K562 (cell line): Measurements from ENCODE around the gene EIF4E2. TPM values are rescaled to one million over a fixed set of nuclear protein-coding genes. Genes with fewer than 3 reads are reported as not detected.

Experiments
- ATAC-seq: fragments of 200-7000 bp; cut with Tn5 transposase; 3 replicates; pipeline ENCODE4 v1.9.1; 2020; ENCODE audit warnings: moderate library complexity
- BruUV-seq: library from RNA; stranded (reverse); fragments of 400-500 nt; replicated peaks from 2 replicates; lab custom pipeline; 2021; lab: Mats Ljungman, UMichigan
- CTCF ChIA-PET: fragments of 300-600 bp; formaldehyde crosslinking; extraction: SDS; loops from one replicate; lab custom pipeline; 2021; ENCODE audit warnings: low intra/inter-chr PET ratio; lab: Yijun Ruan, JAX
- POLR2A ChIA-PET: fragments of 300-600, 350-650 bp; sonication (Branson Sonifier 250); formaldehyde crosslinking; extraction: SDS; loops from one replicate; lab custom pipeline; 2021; ENCODE audit warnings: antibody characterized with exemption, inconsistent platforms; lab: Yijun Ruan, JAX
- DNase-seq, 4 experiments: peaks; one replicate each; pipeline versions ENCODE4 v3.0.0 to v3.0.0-alpha.2; 2011 to 2018; ENCODE audit warnings: low spot score in 3 of 4, mixed read lengths in 3 of 4; ENCODE audit errors: extremely low read depth in 1 of 4
- FAIRE-seq: peaks from 2 replicates; lab custom pipeline; 2011; peaks lifted over from hg19 to GRCh38; lab: Jason Lieb, UNC
- H2AFZ ChIP-seq: 2 replicates; pipeline ENCODE4 v1.6.0; 2011; ENCODE audit warnings: low read depth, low read length, control low read depth, inconsistent platforms
- H3K27ac ChIP-seq: fragments of 200-600 bp; 3 replicates; pipeline ENCODE4 v1.8.0; 2011; ENCODE audit warnings: low read depth, mild to moderate bottlenecking, control low read depth, inconsistent platforms, low read length, moderate library complexity, mixed read lengths; ENCODE audit errors: extremely low read depth
- H3K27me3 ChIP-seq, 2 experiments: fragments of 300-600 bp in 1 of 2; 2 replicates in 1 of 2; 3 replicates in 1 of 2; pipeline versions ENCODE4 v1.6.0 to v1.8.0; 2011; ENCODE audit warnings: inconsistent platforms in 2 of 2, low read length in 2 of 2, mild to moderate bottlenecking in 1 of 2, mixed read lengths in 1 of 2, moderate library complexity in 1 of 2; ENCODE audit not compliant: control insufficient read depth in 2 of 2, insufficient read depth in 2 of 2
- H3K36me3 ChIP-seq: fragments of 300-600 bp; 3 replicates; pipeline ENCODE4 v1.8.0; 2011; ENCODE audit warnings: mild to moderate bottlenecking, low read length, inconsistent platforms; ENCODE audit not compliant: control insufficient read depth, insufficient read depth
- H3K4me1 ChIP-seq, 2 experiments: fragments of 200-600 bp in 1 of 2; replicated peaks in 1 of 2; 2 replicates in 1 of 2; 3 replicates in 1 of 2; pipeline versions ENCODE4 v1.5.1 to v1.8.0; 2011; ENCODE audit warnings: inconsistent platforms in 2 of 2, low read length in 2 of 2, mild to moderate bottlenecking in 1 of 2, mixed read lengths in 1 of 2, moderate library complexity in 1 of 2; ENCODE audit not compliant: control insufficient read depth in 2 of 2, insufficient read depth in 2 of 2
- H3K4me2 ChIP-seq: 2 replicates; pipeline ENCODE4 v1.6.1; 2011; ENCODE audit warnings: low read length, control low read depth, inconsistent platforms, mixed read lengths; ENCODE audit not compliant: insufficient read depth
- H3K4me3 ChIP-seq: fragments of 200-600 bp; sonication (generic), shearing (Covaris generic); 2 replicates; pipeline ENCODE4 v1.5.1; 2016; ENCODE audit warnings: control low read depth, inconsistent platforms
- H3K79me2 ChIP-seq: fragments of 200-600 bp; 3 replicates; pipeline ENCODE4 v1.8.0; 2011; ENCODE audit warnings: low read length, inconsistent platforms; ENCODE audit not compliant: control insufficient read depth, insufficient read depth
- H3K9ac ChIP-seq, 2 experiments: 2 replicates each; pipeline versions ENCODE4 v1.6.0 to v1.6.1; 2011; ENCODE audit warnings: low read depth in 2 of 2, low read length in 2 of 2, control low read depth in 1 of 2, inconsistent platforms in 1 of 2, mild to moderate bottlenecking in 1 of 2, mixed read lengths in 1 of 2; ENCODE audit not compliant: insufficient read depth in 1 of 2
- H3K9me1 ChIP-seq: one replicate; pipeline ENCODE4 v1.6.0; 2011; ENCODE audit warnings: inconsistent platforms, mild to moderate bottlenecking, low read length, moderate library complexity; ENCODE audit not compliant: control insufficient read depth, insufficient read depth
- H3K9me3 ChIP-seq: replicated peaks from 2 replicates; pipeline ENCODE4 v1.5.1; 2011; ENCODE audit warnings: low read depth, low read length, inconsistent platforms; ENCODE audit not compliant: control insufficient read depth, insufficient read depth
- H4K20me1 ChIP-seq: replicated peaks from 2 replicates; pipeline ENCODE4 v1.6.1; 2011; ENCODE audit warnings: low read length, inconsistent platforms, mixed read lengths; ENCODE audit not compliant: control insufficient read depth, insufficient read depth
- BRF2 ChIP-seq: IDR thresholded peaks from 3 replicates; pipeline ENCODE4 v1.6.1; 2011; ENCODE audit warnings: borderline replicate concordance, mild to moderate bottlenecking; ENCODE audit not compliant: insufficient read length, insufficient read depth
- GTF3C2 ChIP-seq: IDR thresholded peaks from 3 replicates; pipeline ENCODE4 v1.6.1; 2011; ENCODE audit warnings: borderline replicate concordance, mild to moderate bottlenecking, moderate library complexity; ENCODE audit not compliant: insufficient read length; ENCODE audit errors: extremely low read depth
- KLF16 ChIP-seq: IDR thresholded peaks from 2 replicates; pipeline ENCODE4 v1.6.1; 2016; ENCODE audit warnings: antibody characterized with exemption
- MAFK ChIP-seq: IDR thresholded peaks from 2 replicates; pipeline ENCODE4 v1.6.1; 2011; ENCODE audit warnings: low read length, improper control_type of control experiment
- POLR2B ChIP-seq: fragments of 450-650 bp; IDR thresholded peaks from 2 replicates; pipeline ENCODE4 v1.6.1; 2018; ENCODE audit warnings: low read depth; ENCODE audit not compliant: partially characterized antibody
- YY1 ChIP-seq, 3 experiments: IDR thresholded peaks; 2 replicates each; pipeline ENCODE4 v1.6.1; 2011; ENCODE audit warnings: low read length in 2 of 3, mild to moderate bottlenecking in 2 of 3, moderate library complexity in 2 of 3, borderline replicate concordance in 1 of 3, control low read depth in 1 of 3, low read depth in 1 of 3; ENCODE audit not compliant: insufficient read depth in 3 of 3, insufficient replicate concordance in 2 of 3, control insufficient read depth in 1 of 3, insufficient read length in 1 of 3; ENCODE audit errors: extremely low read depth in 1 of 3
- ZC3H11A ChIP-seq: IDR thresholded peaks from 2 replicates; pipeline ENCODE4 v1.6.1; 2012; ENCODE audit warnings: low read depth, low read length, improper control_type of control experiment
- ZNF274 ChIP-seq: IDR thresholded peaks from 2 replicates; pipeline ENCODE4 v1.6.1; 2011; ENCODE audit warnings: low read depth, mild to moderate bottlenecking, low read length, moderate library complexity, borderline replicate concordance
- ZNF586 ChIP-seq: fragments of 450-650 bp; formaldehyde crosslinking; conservative IDR thresholded peaks from 2 replicates; pipeline ENCODE4 v1.4.0; 2020; ENCODE audit warnings: mild to moderate bottlenecking, moderate library complexity
- ZNF644 ChIP-seq: fragments of 200-800 bp; sonication (Bioruptor generic); IDR thresholded peaks from 2 replicates; pipeline ENCODE4 v1.6.1; 2016; ENCODE audit warnings: low read depth, missing genetic modification characterization, missing compliant biosample characterization
- ZSCAN32 ChIP-seq: fragments of 450-650 bp; formaldehyde crosslinking; IDR thresholded peaks from 2 replicates; pipeline ENCODE4 v1.4.0; 2020; ENCODE audit warnings: mild to moderate bottlenecking, moderate library complexity
- WGBS: fragments of 100-300 bp; shearing (Covaris generic); methylation state at CpG from one replicate; pipeline ENCODE4 v1.1.6; 2016; ENCODE audit warnings: low coverage, mixed read lengths; ENCODE audit not compliant: insufficient coverage; ENCODE audit errors: missing lambda C conversion rate; 5-methylcytosine and 5-hydroxymethylcytosine counted together
- in situ Hi-C: fragments of 300-500 bp; cut with MboI; formaldehyde crosslinking; loops from 4 replicates; pipeline ENCODE4 v1.15.0; 2018; ENCODE audit warnings: inconsistent platforms, mixed read lengths
- intact Hi-C: fragments of 100-400 bp; cut with micrococcal nuclease; formaldehyde crosslinking; loops from 2 replicates; pipeline ENCODE4 v1.14.2; 2022
- polyA plus RNA-seq, 8 experiments: library from polyadenylated mRNA; depleted of rRNA in 4 of 8; stranded (reverse) in 5 of 8; unstranded in 3 of 8; fragments of >200 nt; fragmentation: Nextera tagmentation in 2 of 8; fragmentation: Illumina TruSeq in 1 of 8; extraction: Ambion mirVana in 2 of 8; extraction: Trizol in 1 of 8; gene quantifications; 2 replicates each; pipeline versions ENCODE4 v1.2.1 to v1.2.3, GENCODE V29; 2011 to 2014; ENCODE audit warnings: inconsistent platforms in 1 of 8, missing spikeins in 1 of 8
- total RNA-seq, 7 experiments: library from RNA; depleted of rRNA in 6 of 7; stranded (reverse); fragments of >200 nt in 6 of 7; fragmentation: Illumina TruSeq in 2 of 7; extraction: Trizol in 2 of 7; gene quantifications; 2 replicates each; pipeline versions ENCODE4 v1.2.1 to v1.2.3, GENCODE V29; 2011 to 2021; ENCODE audit warnings: low replicate concordance in 1 of 7

The EIF4E2 gene
- total and polyA plus RNA-seq, 9 of the 15 experiments (the other 6 are each of a cell fraction or from before 2014, with no cell fraction given), result 33.9 to 169 (median 77.5) TPM

GRCh38 chr2:232571026-232571474 is 20.6 kb downstream of the EIF4E2 start:
- ChIA-PET POLR2A (interaction anchor here (1.0 kb wide), 1 partner anchor 10 kb away, joined by 4 read pairs; no protein-coding TSS in a partner anchor), CTCF (no interaction called here)
- no TSS peak for BruUV-seq
- no peak overlapping the region for H3K4me2 ChIP-seq
- 75% methylated on average over 7 of the region's 7 CpGs for WGBS
- in situ Hi-C loops, result no loop called here
- no peaks in the 10 kb centered on the region for H3K79me2 ChIP-seq
- no peak for DNase-seq
- H3K9me1 ChIP-seq, result no peaks in the 10 kb centered on the region
- no peaks in the 10 kb centered on the region for H4K20me1 ChIP-seq
- H3K9me3 ChIP-seq, result no peaks in the 10 kb centered on the region
- intact Hi-C loops, result no loop called here
- H3K9ac ChIP-seq, result no peak overlapping the region
- TF ChIP-seq ZNF586 (CRISPR knock-in tag), result no peak
- no peak for TF ChIP-seq ZNF644 (tag)
- TF ChIP-seq BRF2, result no peak
- TF ChIP-seq MAFK, result no peak
- TF ChIP-seq YY1 (IDR thresholded peaks at IDR 0.05; ENCODE audit: borderline replicate concordance in 1 of 3, control insufficient read depth in 1 of 3, extremely low read depth in 1 of 3, insufficient read depth in 3 of 3, insufficient read length in 1 of 3, insufficient replicate concordance in 2 of 3, low read depth in 1 of 3, low read length in 2 of 3), result no peak
- TF ChIP-seq ZSCAN32 (CRISPR knock-in tag), result no peak
- TF ChIP-seq POLR2B, result no peak
- TF ChIP-seq GTF3C2, result no peak
- TF ChIP-seq KLF16, result no peak
- no peak for TF ChIP-seq ZNF274
- no peak for TF ChIP-seq ZC3H11A
- no peak overlapping the region for H3K27ac ChIP-seq
- FAIRE-seq, result no peak
- no peak overlapping the region for H2AFZ ChIP-seq
- no peaks in the 10 kb centered on the region for H3K4me1 ChIP-seq
- H3K27me3 ChIP-seq, result no peaks in the 10 kb centered on the region
- ATAC-seq, result no peak
- H3K4me3 ChIP-seq, result no peak overlapping the region
- peaks cover 64% of the 10 kb centered on the region; the same call in 2 of the 3 replicates for H3K36me3 ChIP-seq
